CD14-positive monocyte (primary cell): Measurements from ENCODE around the gene PRKD1. TPM values are rescaled to one million over a fixed set of nuclear protein-coding genes. Genes with fewer than 3 reads are reported as not detected.

Experiments
- DNase-seq, 3 donors: peaks; one replicate each; pipeline ENCODE4 v3.0.0-alpha.2; 2011 to 2022
- H2AFZ ChIP-seq: 2 replicates; pipeline ENCODE4 v1.6.0; 2012; ENCODE audit warnings: mild to moderate bottlenecking, low read depth, low read length, inconsistent platforms; ENCODE audit not compliant: insufficient read depth, poor library complexity, severe bottlenecking
- H3K27ac ChIP-seq, 2 donors: 1 replicate in 1 of 2; 2 replicates in 1 of 2; pipeline ENCODE4 v1.5.1; 2012 to 2013; ENCODE audit warnings: low read length in 2 of 2, control low read depth in 1 of 2, inconsistent platforms in 1 of 2, low read depth in 1 of 2, mild to moderate bottlenecking in 1 of 2
- H3K27me3 ChIP-seq, 2 donors: one replicate each; pipeline versions ENCODE4 v1.6.0 to v1.6.1; 2011 to 2013; ENCODE audit warnings: low read length in 2 of 2; ENCODE audit not compliant: control insufficient read depth in 2 of 2, insufficient read depth in 2 of 2
- H3K36me3 ChIP-seq, 2 donors: replicated peaks in 1 of 2; 1 replicate in 1 of 2; 2 replicates in 1 of 2; pipeline versions ENCODE4 v1.5.1 to v1.6.1; 2012 to 2013; ENCODE audit warnings: low read length in 2 of 2, control low read depth in 1 of 2, inconsistent platforms in 1 of 2, mild to moderate bottlenecking in 1 of 2; ENCODE audit not compliant: insufficient read depth in 2 of 2, control insufficient read depth in 1 of 2
- H3K4me1 ChIP-seq, 2 donors: 1 replicate in 1 of 2; 2 replicates in 1 of 2; pipeline versions ENCODE4 v1.5.1 to v1.6.1; 2012 to 2013; ENCODE audit warnings: low read length in 2 of 2, control low read depth in 1 of 2, inconsistent platforms in 1 of 2, mild to moderate bottlenecking in 1 of 2, moderate library complexity in 1 of 2; ENCODE audit not compliant: insufficient read depth in 2 of 2, control insufficient read depth in 1 of 2
- H3K4me2 ChIP-seq: replicated peaks from 2 replicates; pipeline ENCODE3; 2012; ENCODE audit warnings: low read length, moderate library complexity, mild to moderate bottlenecking; ENCODE audit not compliant: poor library complexity, severe bottlenecking; ENCODE audit errors: extremely low read depth
- H3K4me3 ChIP-seq, 3 experiments: fragments of 200-600 bp in 1 of 3; sonication (generic) in 1 of 3; replicated peaks in 1 of 3; 1 replicate in 2 of 3; 2 replicates in 1 of 3; pipeline ENCODE4 v1.5.1; 2011 to 2013; ENCODE audit warnings: low read length in 3 of 3, mild to moderate bottlenecking in 3 of 3, control low read depth in 2 of 3, low read depth in 2 of 3, inconsistent platforms in 1 of 3, moderate library complexity in 1 of 3
- H3K79me2 ChIP-seq: 2 replicates; pipeline ENCODE4 v1.6.0; 2012; ENCODE audit warnings: mild to moderate bottlenecking, control low read depth, inconsistent platforms, low read length, moderate library complexity; ENCODE audit not compliant: insufficient read depth
- H3K9ac ChIP-seq: 2 replicates; pipeline ENCODE4 v1.6.0; 2017; ENCODE audit warnings: low read length, mild to moderate bottlenecking; ENCODE audit not compliant: insufficient read depth, poor library complexity, severe bottlenecking
- H3K9me3 ChIP-seq, 2 donors: replicated peaks in 1 of 2; 1 replicate in 1 of 2; 2 replicates in 1 of 2; pipeline versions ENCODE4 v1.5.1 to v1.6.1; 2012 to 2013; ENCODE audit warnings: low read length in 2 of 2, control low read depth in 1 of 2; ENCODE audit not compliant: control insufficient read depth in 1 of 2, insufficient read depth in 1 of 2
- H4K20me1 ChIP-seq: 2 replicates; pipeline ENCODE4 v1.6.0; 2012; ENCODE audit warnings: mild to moderate bottlenecking, low read length, control low read depth, moderate library complexity; ENCODE audit not compliant: insufficient read depth
- H3K27ac Mint-ChIP-seq, 7 donors: one replicate each; pipeline ENCODE4 v1.8.0; 2020; ENCODE audit warnings: mild to moderate bottlenecking in 7 of 7, mixed read lengths in 7 of 7, moderate library complexity in 6 of 7, inconsistent platforms in 2 of 7
- H3K27me3 Mint-ChIP-seq, 3 donors: one replicate each; pipeline ENCODE4 v1.8.0; 2021 to 2022; ENCODE audit warnings: low read depth in 3 of 3, mild to moderate bottlenecking in 3 of 3, mixed read lengths in 3 of 3, moderate library complexity in 3 of 3, inconsistent platforms in 1 of 3
- H3K36me3 Mint-ChIP-seq, 2 donors: one replicate each; pipeline ENCODE4 v1.8.0; 2020; ENCODE audit warnings: mixed read lengths in 2 of 2, inconsistent platforms in 1 of 2, mild to moderate bottlenecking in 1 of 2
- H3K4me1 Mint-ChIP-seq: one replicate; pipeline ENCODE4 v1.8.0; 2020; ENCODE audit warnings: mild to moderate bottlenecking, mixed read lengths
- H3K4me3 Mint-ChIP-seq, 2 donors: one replicate each; pipeline ENCODE4 v1.8.0; 2020; ENCODE audit warnings: mild to moderate bottlenecking in 2 of 2, mixed read lengths in 2 of 2, moderate library complexity in 1 of 2
- H3K9me3 Mint-ChIP-seq, 7 donors: one replicate each; pipeline ENCODE4 v1.8.0; 2020 to 2022; ENCODE audit warnings: mixed read lengths in 7 of 7, mild to moderate bottlenecking in 6 of 7, moderate library complexity in 6 of 7, inconsistent platforms in 2 of 7
- WGBS: methylation state at CpG from one replicate; pipeline ENCODE4 v1.1.5; 2013; ENCODE audit warnings: missing lambda C conversion rate; ENCODE audit not compliant: insufficient coverage; 5-methylcytosine and 5-hydroxymethylcytosine counted together
- intact Hi-C, 2 donors: fragments of 100-400 bp; cut with micrococcal nuclease; formaldehyde crosslinking; loops; one replicate each; pipeline versions ENCODE4 v1.15.0 to v1.15.1; 2023
- polyA plus RNA-seq, 3 donors: library from polyadenylated mRNA; depleted of rRNA in 1 of 3; unstranded in 2 of 3; stranded (reverse) in 1 of 3; fragments of 300-500 nt in 2 of 3; fragments of >200 nt in 1 of 3; fragmentation: Illumina TruSeq in 2 of 3; gene quantifications; 1 replicate in 2 of 3; 2 replicates in 1 of 3; pipeline ENCODE4 v1.2.3, GENCODE V29; 2012 to 2021
- TF ChIP-seq, protein P1 (sequence below): fragments of 200-600 bp; IDR thresholded peaks from one replicate; pipeline ENCODE4 v1.8.0; 2022; ENCODE audit warnings: antibody characterized with exemption, mild to moderate bottlenecking

Gene PRKD1
- polyA plus RNA-seq, 3 donors = not detected

DNA sequence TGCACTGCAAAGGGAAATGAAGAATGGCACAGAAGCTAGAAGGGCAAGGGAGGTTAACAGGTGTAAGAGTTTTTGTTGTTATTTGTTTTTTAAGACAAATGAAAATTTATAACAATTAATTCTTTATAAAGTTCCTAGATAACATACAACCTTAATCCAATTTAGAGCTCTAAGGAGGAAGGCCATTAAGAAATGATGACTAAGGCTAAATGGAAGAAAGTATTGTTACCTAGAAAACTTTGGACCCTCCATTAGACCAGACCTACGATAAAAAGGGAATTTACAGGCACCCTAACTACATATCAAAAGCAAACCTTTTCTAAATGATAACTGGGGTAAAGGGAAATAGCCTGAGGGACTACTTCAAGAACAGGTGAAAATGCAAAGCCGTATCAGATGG is 130.8 kb downstream of the PRKD1 start:
- Mint-ChIP-seq H3K27me3 (no peaks in the 10 kb centered on the region), H3K4me3 (no peak overlapping the region), H3K9me3 (peaks cover 0 to 5% (median 1%) of the 10 kb centered on the region in 7 donors), H3K36me3 (no peaks in the 10 kb centered on the region), H3K4me1 (no peaks in the 10 kb centered on the region), H3K27ac (no peak overlapping the region)
- H3K4me1 ChIP-seq = no peaks in the 10 kb centered on the region
- intact Hi-C loops = no loop called here
- no peaks in the 10 kb centered on the region for H4K20me1 ChIP-seq
- no peaks in the 10 kb centered on the region for H3K36me3 ChIP-seq
- no peak overlapping the region for H2AFZ ChIP-seq
- no peak overlapping the region for H3K27ac ChIP-seq
- H3K4me2 ChIP-seq = no peak overlapping the region
- TF ChIP-seq, protein P1, sequence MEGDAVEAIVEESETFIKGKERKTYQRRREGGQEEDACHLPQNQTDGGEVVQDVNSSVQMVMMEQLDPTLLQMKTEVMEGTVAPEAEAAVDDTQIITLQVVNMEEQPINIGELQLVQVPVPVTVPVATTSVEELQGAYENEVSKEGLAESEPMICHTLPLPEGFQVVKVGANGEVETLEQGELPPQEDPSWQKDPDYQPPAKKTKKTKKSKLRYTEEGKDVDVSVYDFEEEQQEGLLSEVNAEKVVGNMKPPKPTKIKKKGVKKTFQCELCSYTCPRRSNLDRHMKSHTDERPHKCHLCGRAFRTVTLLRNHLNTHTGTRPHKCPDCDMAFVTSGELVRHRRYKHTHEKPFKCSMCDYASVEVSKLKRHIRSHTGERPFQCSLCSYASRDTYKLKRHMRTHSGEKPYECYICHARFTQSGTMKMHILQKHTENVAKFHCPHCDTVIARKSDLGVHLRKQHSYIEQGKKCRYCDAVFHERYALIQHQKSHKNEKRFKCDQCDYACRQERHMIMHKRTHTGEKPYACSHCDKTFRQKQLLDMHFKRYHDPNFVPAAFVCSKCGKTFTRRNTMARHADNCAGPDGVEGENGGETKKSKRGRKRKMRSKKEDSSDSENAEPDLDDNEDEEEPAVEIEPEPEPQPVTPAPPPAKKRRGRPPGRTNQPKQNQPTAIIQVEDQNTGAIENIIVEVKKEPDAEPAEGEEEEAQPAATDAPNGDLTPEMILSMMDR = no peak
- no peaks in the 10 kb centered on the region for H3K27me3 ChIP-seq
- H3K4me3 ChIP-seq = no peak overlapping the region
- WGBS = no CpG with 5 or more reads among the region's 2 CpGs
- H3K9me3 ChIP-seq = peaks cover 0 to 4% of the 10 kb centered on the region in 2 donors
- DNase-seq = no peak
- no peak overlapping the region for H3K9ac ChIP-seq
- H3K79me2 ChIP-seq = no peaks in the 10 kb centered on the region

DNA sequence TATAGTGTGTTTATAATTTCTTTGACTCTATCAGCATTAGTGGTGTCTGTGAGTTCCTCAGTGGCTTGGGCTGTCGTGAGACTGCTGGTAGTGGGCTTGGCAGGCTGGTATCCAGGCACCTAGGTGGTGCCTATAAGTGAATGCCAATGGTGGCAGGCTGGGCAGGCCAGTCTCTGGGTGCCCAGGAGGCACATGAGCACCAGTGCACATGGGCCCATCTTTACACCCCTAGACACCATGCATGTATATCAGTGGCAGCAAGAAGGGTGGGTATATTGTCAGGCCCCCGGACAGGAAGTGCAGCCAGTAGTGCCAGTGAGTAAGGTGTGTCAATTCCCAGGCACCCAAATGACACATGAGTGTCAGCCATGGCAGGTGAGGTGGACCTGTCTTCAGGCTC is 138.2 kb downstream of the PRKD1 start:
- DNase-seq = no peak
- H3K4me2 ChIP-seq = no peak overlapping the region
- WGBS = 100% methylated on average over 1 of the region's 2 CpGs
- H3K36me3 Mint-ChIP-seq = no peaks in the 10 kb centered on the region
- H3K27ac Mint-ChIP-seq = no peak overlapping the region
- TF ChIP-seq, protein P1 = no peak
- no peaks in the 10 kb centered on the region for H3K36me3 ChIP-seq
- no peak overlapping the region for H3K9ac ChIP-seq
- H3K9me3 Mint-ChIP-seq = peaks cover 0 to 11% (median 5%) of the 10 kb centered on the region in 7 donors
- H3K27me3 Mint-ChIP-seq = no peaks in the 10 kb centered on the region
- H3K9me3 ChIP-seq = peaks cover 0 to 9% of the 10 kb centered on the region in 2 donors
- no peak overlapping the region for H3K4me3 Mint-ChIP-seq
- no peak overlapping the region for H3K27ac ChIP-seq
- H3K79me2 ChIP-seq = no peaks in the 10 kb centered on the region
- intact Hi-C loops = no loop called here
- H2AFZ ChIP-seq = no peak overlapping the region
- no peaks in the 10 kb centered on the region for H3K4me1 ChIP-seq
- no peak overlapping the region for H3K4me3 ChIP-seq
- H3K4me1 Mint-ChIP-seq = no peaks in the 10 kb centered on the region
- no peaks in the 10 kb centered on the region for H3K27me3 ChIP-seq
- no peaks in the 10 kb centered on the region for H4K20me1 ChIP-seq
